Measurements from ENCODE around the gene SCGN.

SCGN gene

DNA sequence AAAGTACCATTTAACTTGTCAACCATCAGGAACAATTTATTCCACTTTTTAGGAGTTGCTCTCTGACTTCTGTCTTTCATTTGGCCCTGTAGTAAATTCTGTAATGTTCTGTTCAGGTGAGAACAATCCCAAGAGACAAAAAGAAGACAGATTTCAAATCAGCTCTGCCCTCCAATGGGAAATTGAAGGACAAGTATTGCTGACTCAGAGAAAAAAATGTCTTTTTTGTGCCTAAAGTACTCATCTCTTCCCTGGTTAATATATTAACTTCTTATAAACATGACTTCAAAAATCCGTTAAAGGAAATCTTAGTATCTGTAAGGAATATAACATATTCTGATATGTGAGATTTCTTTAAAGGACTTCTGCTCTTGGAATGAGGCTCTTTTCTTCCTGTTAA lies 38.6 kb upstream of the SCGN start:
- TF ChIP-seq CTCF (IDR thresholded peaks at IDR 0.05; ENCODE audit: insufficient read depth, low read length, poor library complexity, severe bottlenecking), result no peak
- H3K36me3 ChIP-seq (ENCODE audit: control insufficient read depth, insufficient read depth, low read length), result no peaks in the 10 kb centered on the region
- no peaks in the 10 kb centered on the region for H3K27me3 ChIP-seq (replicated peaks; ENCODE audit: control insufficient read depth, insufficient read depth, low read length)
- H3K4me3 ChIP-seq (replicated peaks; ENCODE audit: low read depth, low read length), result no peak overlapping the region
- no peak for DNase-seq (ENCODE audit: extremely low read depth, insufficient read length)

- H3K27me3 ChIP-seq (replicated peaks; ENCODE audit: control insufficient read depth, insufficient read depth, low read length), result no peaks in the 10 kb centered on the region
- no peak overlapping the region for H3K4me3 ChIP-seq (replicated peaks; ENCODE audit: low read depth, low read length)
- no peaks in the 10 kb centered on the region for H3K36me3 ChIP-seq (ENCODE audit: control insufficient read depth, insufficient read depth, low read length)
- TF ChIP-seq CTCF (IDR thresholded peaks at IDR 0.05; ENCODE audit: insufficient read depth, low read length, poor library complexity, severe bottlenecking), result no peak
- DNase-seq (ENCODE audit: extremely low read depth, insufficient read length), result no peak
These were observed 38.0 kb upstream of the SCGN start for GRCh38 chr6:25614052-25614451.

DNA sequence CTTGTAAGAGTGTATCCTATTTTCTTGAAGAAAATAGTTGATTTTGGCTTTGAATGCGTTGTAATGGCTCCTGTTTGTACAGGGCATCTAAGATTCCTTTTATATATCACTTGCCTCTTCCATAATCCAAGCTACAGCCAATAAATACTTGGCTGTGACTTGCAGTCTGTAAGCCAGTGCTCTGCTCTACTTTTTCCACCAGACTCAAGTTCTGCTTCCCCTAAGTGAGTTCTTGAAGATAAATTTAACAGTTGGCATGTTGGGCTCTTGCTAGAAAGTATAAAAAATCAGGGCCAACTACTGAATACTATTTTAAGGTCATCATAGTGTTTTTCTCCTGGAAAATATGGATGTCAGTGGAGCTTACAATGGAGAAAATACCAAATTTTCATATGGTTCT lies 36.5 kb upstream of the SCGN start:
- Histone ChIP-seq H3K27me3 (replicated peaks; ENCODE audit: control insufficient read depth, insufficient read depth, low read length) (no peaks in the 10 kb centered on the region), H3K36me3 (ENCODE audit: control insufficient read depth, insufficient read depth, low read length) (no peaks in the 10 kb centered on the region), H3K4me3 (replicated peaks; ENCODE audit: low read depth, low read length) (no peak overlapping the region)
- DNase-seq (ENCODE audit: extremely low read depth, insufficient read length), result no peak
- no peak for TF ChIP-seq CTCF (IDR thresholded peaks at IDR 0.05; ENCODE audit: insufficient read depth, low read length, poor library complexity, severe bottlenecking)

GRCh38 chr6:25617997-25618396 lies 34.0 kb upstream of the SCGN start:
- Histone ChIP-seq H3K27me3 (replicated peaks; ENCODE audit: control insufficient read depth, insufficient read depth, low read length) (no peaks in the 10 kb centered on the region), H3K36me3 (ENCODE audit: control insufficient read depth, insufficient read depth, low read length) (no peaks in the 10 kb centered on the region), H3K4me3 (replicated peaks; ENCODE audit: low read depth, low read length) (no peak overlapping the region)
- no peak for TF ChIP-seq CTCF (IDR thresholded peaks at IDR 0.05; ENCODE audit: insufficient read depth, low read length, poor library complexity, severe bottlenecking)
- DNase-seq (ENCODE audit: extremely low read depth, insufficient read length), result no peak

DNA sequence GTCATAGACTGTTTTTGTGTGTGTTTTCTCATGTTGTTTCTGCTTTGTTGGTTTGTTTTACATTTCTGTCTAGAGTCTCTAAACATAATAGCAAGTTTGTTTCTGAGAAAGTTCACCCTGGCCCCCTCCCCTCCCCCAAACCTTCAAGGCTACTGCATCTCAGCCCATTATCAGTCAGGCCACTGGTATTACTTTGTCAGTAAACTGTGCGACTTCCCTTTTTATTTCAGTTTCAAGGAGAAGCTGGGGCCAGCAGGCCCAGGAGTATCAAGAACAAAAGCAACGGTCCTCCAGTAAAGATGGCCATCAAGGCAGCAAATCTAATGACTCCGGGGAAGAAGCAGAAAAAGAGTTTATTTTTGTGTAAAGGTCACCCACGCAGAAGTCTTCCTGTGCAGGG lies 32.8 kb upstream of the SCGN start:
- no peaks in the 10 kb centered on the region for H3K36me3 ChIP-seq (ENCODE audit: control insufficient read depth, insufficient read depth, low read length)
- TF ChIP-seq CTCF (IDR thresholded peaks at IDR 0.05; ENCODE audit: insufficient read depth, low read length, poor library complexity, severe bottlenecking), result no peak
- no peak for DNase-seq (ENCODE audit: extremely low read depth, insufficient read length)
- H3K27me3 ChIP-seq (replicated peaks; ENCODE audit: control insufficient read depth, insufficient read depth, low read length), result no peaks in the 10 kb centered on the region
- H3K4me3 ChIP-seq (replicated peaks; ENCODE audit: low read depth, low read length), result no peak overlapping the region

GRCh38 chr6:25620391-25620790 lies 31.6 kb upstream of the SCGN start:
- no peak for DNase-seq (ENCODE audit: extremely low read depth, insufficient read length)

More at GRCh38 chr6:25620391-25620790, 31.6 kb upstream of the SCGN start:
- TF ChIP-seq CTCF (IDR thresholded peaks at IDR 0.05; ENCODE audit: insufficient read depth, low read length, poor library complexity, severe bottlenecking), result no peak
- no peaks in the 10 kb centered on the region for H3K36me3 ChIP-seq (ENCODE audit: control insufficient read depth, insufficient read depth, low read length)
- H3K4me3 ChIP-seq (replicated peaks; ENCODE audit: low read depth, low read length), result no peak overlapping the region
- H3K27me3 ChIP-seq (replicated peaks; ENCODE audit: control insufficient read depth, insufficient read depth, low read length), result no peaks in the 10 kb centered on the region

Data from GM06990 (cell line).